Epithelial cell of prostate (primary cell): ENCODE results near the gene CNPY3.
"Not testable (repeated sequence)": the region's sequence is repeated elsewhere in the genome, so short reads cannot be mapped to it uniquely, and the experiment has no call there.

Experiments
- DNase-seq: peaks from one replicate; pipeline ENCODE4 v3.0.0-alpha.2; 2011; ENCODE audit warnings: low read depth, low spot score
- H3K27ac ChIP-seq: fragments of 450-650 bp; 2 replicates; pipeline ENCODE4 v1.5.1; 2017; ENCODE audit warnings: mild to moderate bottlenecking

CNPY3 gene

DNA sequence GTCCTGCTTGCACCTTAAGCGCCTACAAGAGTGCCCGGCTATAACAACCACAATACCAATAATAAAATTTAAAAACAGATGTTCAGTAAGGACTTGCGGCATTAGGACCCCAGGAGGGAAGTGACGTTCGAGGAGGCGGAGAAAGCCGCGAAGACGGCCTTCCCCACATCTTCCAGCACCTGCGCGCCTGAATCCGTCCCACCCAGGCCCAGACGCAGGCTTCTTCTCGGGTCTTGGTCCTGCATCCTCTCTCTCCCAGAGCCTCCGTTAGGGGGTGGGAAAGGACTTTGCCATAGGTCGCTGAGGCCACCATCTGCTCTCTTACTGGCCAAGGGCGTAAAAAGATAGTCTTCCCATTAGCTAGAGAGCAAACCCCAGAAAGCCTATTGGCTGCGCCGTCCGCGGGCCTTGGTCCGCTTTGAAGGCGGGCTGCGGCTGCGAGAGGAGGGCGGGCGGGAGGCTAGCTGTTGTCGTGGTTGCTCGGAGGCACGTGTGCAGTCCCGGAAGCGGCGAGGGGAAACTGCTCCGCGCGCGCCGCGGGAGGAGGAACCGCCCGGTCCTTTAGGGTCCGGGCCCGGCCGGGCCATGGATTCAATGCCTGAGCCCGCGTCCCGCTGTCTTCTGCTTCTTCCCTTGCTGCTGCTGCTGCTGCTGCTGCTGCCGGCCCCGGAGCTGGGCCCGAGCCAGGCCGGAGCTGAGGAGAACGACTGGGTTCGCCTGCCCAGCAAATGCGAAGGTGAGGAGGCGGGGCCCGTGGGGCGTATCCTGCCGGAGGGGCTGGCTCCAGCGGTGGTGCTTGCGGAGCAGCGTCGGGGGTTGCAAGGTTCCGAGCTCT is at the start of gene CNPY3:
Gene CNPY3, plus strand, starts transcription at position 495 of the 835 bp plus-strand sequence. Its CDS starts 91 bp downstream, at position 586.
- peak; percentile 88 for DNase-seq
- peak within 1 kb of the TSS; percentile 90 for H3K27ac ChIP-seq

DNA sequence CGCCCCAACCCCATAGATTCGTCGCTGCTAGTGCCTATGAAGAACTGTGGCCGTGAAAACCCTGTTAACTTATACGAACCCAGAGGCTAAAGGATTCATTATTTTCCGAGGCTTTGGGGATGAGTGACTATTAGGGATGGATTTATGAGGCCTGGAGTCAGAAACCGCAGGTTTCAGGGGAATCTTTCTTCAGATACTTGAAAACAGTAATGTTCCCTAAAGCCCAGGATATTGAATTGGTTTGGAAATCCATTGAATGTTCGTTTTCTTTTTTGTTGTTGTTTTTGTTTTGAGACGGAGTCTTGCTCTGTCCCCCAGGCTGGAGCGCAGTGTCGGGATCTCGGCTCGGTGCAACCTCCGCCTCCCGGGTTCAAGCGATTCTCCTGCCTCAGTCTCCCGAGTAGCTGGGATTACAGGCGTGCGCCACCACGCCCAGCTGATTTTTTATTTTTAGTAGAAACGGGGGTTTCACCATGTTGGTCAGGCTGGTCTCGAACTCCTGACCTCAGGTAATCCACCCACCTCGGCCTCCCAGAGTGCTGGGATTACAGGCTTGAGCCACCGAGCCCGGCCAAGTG is 49.0 kb upstream of the CNPY3 start:
- DNase-seq: not testable (repeated sequence)
- H3K27ac ChIP-seq: peak overlapping the region; percentile 86

DNA sequence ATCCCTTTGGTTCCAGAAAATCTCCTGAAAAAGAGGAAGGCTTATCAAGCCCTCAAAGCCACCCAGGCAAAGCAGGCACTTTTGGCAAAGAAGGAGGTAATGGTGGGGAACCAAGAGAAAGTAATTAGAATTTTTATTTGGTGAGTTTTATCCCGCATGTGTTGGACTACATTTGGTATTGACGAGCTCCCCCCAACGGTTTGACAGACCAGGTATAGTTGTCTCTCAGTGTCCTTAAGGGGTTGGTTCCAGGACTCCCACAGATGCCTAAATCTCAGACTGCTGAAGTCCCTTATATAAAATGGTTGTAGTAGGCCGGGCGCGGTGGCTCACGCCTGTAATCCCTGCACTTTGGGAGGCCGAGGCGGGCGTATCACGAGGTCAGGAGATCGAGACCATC is 48.4 kb upstream of the CNPY3 start:
- peak overlapping the region; percentile 86 for H3K27ac ChIP-seq

DNA sequence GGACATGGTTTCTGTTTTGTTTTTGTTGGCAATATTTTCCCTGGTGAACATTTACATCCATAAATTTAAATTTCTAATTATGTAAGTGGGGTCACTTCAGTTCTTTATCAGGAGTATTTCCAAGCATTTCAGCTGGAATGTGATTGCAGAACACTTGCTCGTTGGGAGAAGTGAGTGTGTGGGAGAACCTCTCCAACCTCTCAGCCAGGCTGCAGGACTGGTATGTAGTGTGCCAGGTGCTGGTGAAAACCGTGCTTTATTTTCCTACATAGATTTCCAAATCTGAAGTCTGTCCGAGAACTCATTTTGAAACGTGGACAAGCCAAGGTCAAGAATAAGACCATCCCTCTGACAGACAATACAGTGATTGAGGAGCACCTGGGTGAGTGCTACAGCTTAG is 43.6 kb upstream of the CNPY3 start:
- no peak for DNase-seq
- H3K27ac ChIP-seq: no peak overlapping the region

More for the DNA sequence above, 48.4 kb upstream of the CNPY3 start:
- DNase-seq: not testable (repeated sequence)

DNA sequence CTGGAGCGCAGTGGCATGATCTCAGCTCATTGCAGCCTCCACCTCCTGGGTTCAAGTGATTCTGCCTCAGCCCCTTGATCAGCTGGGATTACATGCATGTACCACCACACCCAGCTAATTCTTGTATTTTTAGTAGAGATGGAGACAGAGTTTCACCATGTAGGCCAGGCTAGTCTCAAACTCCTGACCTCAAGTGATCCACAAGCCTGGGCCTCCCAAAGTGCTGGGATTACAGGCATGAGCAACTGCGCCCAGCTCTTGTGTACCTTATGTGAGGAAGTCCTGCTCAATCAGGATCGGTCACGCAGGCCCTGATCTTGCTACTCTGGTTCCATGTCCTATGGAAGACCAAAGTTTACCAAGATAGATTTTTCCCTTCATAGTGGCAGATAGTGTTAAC is 41.1 kb upstream of the CNPY3 start:
- DNase-seq: not testable (repeated sequence)
- H3K27ac ChIP-seq: peak overlapping the region; percentile 100

DNA sequence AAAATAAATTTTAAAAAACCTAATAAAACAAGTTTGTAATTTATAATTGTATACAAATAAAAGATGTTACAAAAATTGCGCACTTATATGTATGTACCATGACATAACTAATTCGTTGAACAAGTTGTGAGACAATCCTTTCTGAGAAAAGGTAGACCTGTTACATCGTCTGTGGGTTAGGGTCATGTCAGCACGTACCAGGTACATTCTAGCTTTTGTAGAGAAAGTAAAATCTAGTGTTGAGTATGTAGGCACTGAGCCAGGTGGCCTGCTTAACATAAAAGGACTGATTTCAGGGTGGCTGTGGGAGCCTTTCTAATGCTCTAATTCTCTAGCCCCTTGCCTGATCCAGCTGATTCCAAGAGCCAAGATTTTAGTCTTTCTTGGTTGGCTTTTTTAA is 39.5 kb upstream of the CNPY3 start:
- no peak for DNase-seq
- H3K27ac ChIP-seq: peak overlapping the region; percentile 100

DNA sequence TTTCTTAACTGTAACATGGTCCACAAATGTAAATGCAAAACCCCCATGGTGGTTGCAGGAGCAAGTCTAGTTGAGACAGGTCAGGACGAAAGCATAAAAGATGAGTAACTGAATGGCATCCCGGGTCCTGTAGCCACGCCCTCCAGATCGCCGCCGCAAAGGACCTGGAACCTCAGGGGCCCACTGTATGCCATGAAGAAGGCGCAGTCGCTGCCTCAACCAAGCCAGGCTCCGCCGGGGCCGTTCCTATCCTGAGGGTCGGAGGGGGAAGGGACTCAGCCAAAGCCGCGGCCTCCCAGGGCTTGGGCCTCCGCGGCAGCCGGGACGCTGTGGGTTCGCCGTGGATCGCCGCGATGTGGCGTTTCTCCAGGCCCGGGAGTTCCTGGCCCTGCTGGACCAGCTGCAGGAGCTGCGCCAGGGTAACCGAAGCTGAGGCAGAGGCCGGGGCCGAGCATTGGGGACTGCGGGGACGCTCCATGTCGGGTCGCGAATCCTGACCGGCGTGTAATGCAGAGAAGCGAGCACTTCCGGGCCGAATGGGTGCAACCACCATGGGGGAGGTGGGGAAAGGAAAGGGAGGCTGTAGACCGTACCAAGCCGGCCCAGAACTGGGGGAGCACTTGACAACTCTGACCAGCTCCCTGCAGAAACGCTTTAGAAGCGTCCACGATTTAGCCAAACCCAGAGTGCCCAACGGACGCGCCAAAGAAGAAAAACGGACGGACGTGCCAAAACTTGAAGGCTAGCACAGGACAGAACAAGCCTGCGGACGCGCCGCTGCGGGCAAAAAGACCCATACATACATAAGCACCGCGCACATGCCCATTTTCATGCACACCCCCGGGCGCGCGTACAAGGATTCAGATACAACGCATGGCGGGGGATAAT is 38.7 kb upstream of the CNPY3 start:
- peak overlapping the region; percentile 100 for H3K27ac ChIP-seq
- peak; percentile 92 for DNase-seq

DNA sequence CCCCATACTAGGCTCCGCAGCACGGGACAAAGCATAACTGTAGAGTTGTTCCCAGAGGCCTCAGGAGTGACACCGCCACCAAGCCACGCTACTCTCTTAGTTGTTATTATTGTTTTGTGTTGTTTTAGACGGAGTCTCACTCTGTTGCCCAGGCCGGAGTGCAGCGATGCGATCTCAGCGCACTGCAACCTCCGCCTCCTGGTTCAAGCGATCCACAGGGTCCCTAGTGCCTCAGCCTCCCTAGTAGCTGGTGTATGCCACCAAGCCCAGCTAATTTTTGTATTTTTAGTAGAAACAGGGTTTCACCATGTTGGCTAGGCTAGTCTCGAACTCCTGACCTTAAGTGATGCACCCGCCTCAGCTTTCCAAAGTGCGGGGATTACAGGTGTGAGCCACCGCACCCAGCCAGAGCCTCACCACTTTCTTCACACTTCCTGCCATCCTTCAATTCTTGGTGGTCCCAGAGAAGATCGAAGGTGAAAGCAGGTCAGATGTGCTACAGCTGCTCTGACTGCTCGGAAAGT is 38.0 kb upstream of the CNPY3 start:
- DNase-seq: no peak
- peak overlapping the region; percentile 100 for H3K27ac ChIP-seq

DNA sequence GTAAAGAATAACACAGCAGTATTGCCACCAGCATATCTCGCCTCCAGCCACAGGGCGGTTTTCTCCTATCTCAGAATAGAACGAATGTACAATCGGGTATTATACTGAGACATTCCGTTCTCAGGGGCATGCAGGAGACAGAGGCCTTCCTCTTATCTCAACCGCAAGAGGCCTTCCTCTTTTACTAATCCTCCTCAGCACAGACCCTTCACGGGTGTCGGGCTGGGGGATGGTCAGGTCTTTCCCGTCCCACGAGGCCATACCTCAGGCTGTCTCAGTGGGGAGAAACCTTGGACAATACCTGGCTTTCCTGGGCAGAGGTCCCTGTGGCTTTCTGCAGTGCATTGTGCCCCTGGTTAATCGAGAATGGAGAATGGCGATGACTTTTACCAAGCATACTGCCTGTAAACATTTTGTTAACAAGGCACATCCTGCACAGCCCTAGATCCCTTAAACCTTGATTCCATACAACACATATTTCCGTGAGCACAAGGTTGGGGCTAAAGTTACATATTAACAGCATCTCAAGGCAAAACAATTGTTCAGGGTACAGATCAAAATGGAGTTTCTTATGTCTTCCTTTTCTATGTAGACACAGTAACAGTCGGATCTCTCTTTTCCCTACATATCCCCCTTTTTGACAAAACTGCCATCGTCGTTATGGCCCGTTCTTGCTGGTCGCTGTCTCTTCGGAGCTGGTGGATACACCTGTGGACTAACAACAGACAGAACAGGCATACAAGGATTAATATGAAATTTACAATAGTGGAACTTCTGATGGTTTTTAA is 35.0 kb upstream of the CNPY3 start:
- not testable (repeated sequence) for DNase-seq, H3K27ac ChIP-seq

DNA sequence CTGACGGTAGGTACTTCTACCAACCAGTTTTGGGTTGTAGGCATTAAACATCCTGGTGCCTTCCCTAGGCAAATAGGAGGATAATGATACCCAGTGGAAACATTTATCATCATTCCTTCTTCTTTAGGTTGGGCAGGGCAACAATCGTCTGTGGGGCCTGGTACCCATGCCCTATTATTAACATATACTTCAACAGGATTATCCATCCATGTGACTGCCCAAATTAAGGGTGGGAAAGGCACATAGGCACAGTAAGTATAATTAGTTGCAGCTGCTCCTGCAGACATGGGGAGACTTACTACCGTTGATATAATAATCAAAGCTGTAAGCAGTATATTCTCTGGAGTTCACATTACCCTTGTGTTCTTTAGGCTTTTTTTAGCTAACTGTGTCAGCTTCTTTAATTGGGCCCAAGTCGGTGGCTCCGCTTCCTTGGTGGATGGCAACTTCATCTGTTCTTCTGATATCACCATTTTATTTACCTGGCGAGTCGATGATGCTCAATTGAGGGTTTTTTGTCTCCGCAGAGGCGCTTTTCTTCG is 33.0 kb upstream of the CNPY3 start:
- no peak overlapping the region for H3K27ac ChIP-seq
- DNase-seq: no peak

DNA sequence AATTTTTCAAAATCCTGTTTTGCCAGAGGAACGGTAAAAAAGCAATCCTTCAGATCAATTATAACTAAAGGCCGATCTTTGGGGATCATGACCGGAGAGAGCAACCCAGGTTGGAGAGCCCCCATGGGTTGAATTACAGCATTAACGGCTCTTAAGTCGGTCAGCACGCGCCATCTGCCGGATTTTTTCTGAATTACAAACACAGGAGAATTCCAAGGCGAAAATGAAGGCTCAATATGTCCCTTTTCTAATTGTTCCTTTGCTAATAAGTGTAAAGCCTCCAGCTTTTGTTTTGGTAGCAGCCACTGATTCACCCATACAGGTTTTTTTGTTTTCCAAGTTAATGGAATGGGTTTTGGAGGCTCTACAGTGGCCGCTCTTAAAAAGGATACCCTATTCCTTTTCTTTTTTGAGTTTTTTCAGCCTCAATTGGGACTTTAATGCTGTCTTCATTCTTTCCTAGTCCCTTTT is 30.4 kb upstream of the CNPY3 start:
- no peak overlapping the region for H3K27ac ChIP-seq
- DNase-seq: no peak

DNA sequence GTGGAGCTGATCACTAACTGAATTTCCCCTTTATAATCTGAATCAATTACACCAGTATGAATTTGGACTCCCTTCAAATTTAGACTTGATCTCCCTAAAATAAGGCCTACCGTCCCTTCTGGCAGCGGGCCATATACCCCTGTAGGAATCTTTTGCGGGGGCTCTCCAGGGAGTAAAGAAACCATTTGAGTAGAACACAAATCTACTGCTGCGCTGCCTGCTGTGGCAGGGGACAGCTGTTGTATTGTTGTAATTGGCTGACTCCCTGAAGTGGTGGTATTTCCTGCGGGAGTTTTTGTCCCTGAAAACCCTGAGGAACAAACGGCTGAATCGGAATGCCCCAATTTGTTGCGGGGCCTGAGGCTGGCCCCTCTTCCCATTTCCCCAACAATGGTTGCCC is 29.4 kb upstream of the CNPY3 start:
- no peak for DNase-seq

DNA sequence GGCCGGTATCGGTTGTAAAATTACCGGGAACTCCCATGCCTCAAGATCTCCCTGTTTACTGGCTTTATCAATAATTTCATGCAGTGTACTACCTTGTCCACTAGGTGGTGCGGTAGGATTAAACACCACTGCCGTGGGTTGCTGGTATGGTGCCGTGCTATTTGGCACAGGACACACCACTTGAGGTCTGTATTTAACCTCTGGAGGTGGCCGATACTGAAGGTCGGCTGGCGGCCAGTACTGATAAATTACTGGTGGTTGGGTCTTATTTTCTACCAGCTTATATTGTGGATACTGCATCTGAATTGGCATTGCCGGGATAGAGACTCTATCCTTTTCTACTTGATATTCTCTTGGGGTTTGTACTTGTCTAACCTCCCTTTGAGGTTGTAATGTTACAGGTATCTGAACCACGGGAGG is 27.7 kb upstream of the CNPY3 start:
- DNase-seq: peak; percentile 14
- H3K27ac ChIP-seq: no peak overlapping the region

More for the DNA sequence above, 29.4 kb upstream of the CNPY3 start:
- no peak overlapping the region for H3K27ac ChIP-seq

DNA sequence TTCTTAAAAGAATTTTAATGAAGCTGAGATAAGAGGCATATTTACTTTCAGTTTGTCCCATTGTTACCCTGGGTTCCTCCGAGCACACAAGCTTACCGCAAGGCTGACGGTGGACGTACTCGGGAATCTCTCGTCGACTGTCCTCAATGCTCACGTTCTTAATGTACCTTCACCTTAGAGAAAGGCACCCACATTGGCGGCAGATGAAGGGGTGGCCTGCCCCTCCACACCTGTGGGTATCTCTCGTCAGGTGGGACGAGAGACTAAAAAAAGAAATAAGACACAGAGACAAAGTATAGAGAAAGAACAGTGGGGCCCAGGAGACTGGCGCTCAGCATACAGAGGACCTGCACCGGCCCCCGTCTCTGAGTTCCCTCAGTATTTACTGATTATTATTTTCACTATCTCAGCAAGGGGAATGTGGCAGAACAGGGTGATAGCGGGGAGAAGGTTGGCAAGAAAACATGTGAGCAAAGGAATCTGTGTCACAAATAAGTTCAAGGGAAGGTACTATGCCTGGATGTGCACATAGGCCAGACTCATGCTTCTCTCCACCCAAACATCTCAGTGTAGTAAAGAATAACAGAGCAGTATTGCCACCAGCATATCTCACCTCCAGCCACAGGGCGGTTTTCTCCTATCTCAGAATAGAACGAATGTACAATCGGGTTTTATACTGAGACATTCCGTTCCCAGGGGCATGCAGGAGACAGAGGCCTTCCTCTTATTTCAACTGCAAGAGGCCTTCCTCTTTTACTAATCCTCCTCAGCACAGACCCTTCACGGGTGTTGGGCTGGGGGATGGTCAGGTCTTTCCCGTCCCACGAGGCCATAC is 26.6 kb upstream of the CNPY3 start:
- DNase-seq, H3K27ac ChIP-seq: not testable (repeated sequence)

DNA sequence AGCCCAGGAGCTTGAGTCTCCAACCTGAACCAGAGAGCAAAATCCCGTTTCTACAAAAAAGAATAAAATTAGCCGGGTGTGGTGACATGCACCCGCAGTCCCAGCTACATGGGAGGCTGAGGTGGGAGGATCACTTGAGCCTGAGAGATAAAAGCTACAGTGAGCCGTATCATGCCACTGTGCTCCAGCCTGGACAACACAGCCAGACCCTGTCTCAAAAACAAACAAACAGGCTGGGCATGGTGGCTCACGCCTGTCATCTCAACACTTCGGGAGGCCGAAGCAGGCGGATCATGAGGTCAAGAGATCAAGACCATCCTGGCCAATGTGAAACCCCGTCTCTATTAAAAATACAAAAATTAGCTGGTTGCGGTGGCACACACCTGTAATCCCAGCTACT is 24.8 kb upstream of the CNPY3 start:
- no peak for DNase-seq
- no peak overlapping the region for H3K27ac ChIP-seq

DNA sequence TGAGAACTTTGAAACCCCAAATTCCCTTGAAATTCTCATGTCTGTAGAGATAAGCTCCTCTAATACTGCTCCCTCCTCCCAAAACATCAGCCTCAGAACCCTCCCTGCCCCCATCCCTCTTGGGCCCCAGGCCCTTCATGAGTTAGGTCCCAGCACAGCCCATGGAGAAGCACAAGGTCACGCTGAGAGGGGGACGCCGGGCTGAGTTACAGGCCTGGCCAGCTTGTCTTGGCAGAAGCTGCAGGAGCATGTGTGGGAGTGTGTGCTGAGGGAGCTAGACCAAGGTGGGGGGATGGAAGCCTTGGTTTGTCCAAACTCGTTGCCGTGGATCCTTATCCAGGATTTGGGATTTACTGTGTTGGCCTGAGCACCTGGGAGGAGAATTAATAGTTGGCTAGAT is 21.9 kb upstream of the CNPY3 start:
- H3K27ac ChIP-seq: no peak overlapping the region
- DNase-seq: no peak

DNA sequence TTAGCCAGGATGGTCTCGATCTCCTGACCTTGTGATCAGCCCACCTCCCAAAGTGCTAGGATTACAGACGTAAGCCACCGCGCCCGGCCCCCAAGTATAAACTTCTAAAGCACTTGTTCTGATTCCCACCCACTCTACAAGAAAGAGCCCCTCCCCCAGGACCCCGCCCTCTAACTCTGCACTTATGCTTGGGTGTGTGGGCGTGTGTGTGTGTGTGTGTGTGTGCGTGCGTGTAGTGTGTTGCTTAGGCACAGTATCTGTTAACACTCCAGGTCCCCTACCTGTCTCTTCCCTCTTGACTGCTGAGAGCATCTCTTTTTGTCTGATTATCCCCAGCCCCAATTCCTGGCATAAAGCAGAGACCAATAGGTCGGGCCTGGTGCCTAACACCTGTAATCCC is 19.4 kb upstream of the CNPY3 start:
- no peak overlapping the region for H3K27ac ChIP-seq
- no peak for DNase-seq
